ENCODE results near the gene HOTAIR.

Gene HOTAIR

GRCh38 chr12:53955776-53956250 is 18.9 kb downstream of the HOTAIR start:
- DNase-seq, result no peak

GRCh38 chr12:53955036-53955775 is 19.5 kb downstream of the HOTAIR start:
- DNase-seq, result no peak

- DNase-seq, result no peak
Measured at GRCh38 chr12:53954694-53955035, 20.1 kb downstream of the HOTAIR start, which contains the start of gene HOXC12. TSS of gene HOXC12 (plus strand) at chr12:53954903. CDS start at chr12:53954930, 27 bp downstream.

GRCh38 chr12:53953831-53954693 is 20.7 kb downstream of the HOTAIR start:
- no peak for DNase-seq

- DNase-seq, result no peak
Measured at GRCh38 chr12:53952871-53953734, 21.7 kb downstream of the HOTAIR start.

GRCh38 chr12:53952335-53952694 is 22.4 kb downstream of the HOTAIR start:
- DNase-seq, result no peak

- DNase-seq, result no peak
Measured at GRCh38 chr12:53951577-53952334, 23.0 kb downstream of the HOTAIR start.

GRCh38 chr12:53950789-53951576 is 23.8 kb downstream of the HOTAIR start:
- no peak for DNase-seq

GRCh38 chr12:53950437-53950773 is 24.3 kb downstream of the HOTAIR start:
- no peak for DNase-seq

GRCh38 chr12:53949631-53950436 is 24.9 kb downstream of the HOTAIR start:
- no peak for DNase-seq

GRCh38 chr12:53948650-53949593 is 25.8 kb downstream of the HOTAIR start:
- DNase-seq, result no peak

GRCh38 chr12:53947743-53948142 is 27.0 kb downstream of the HOTAIR start:
- DNase-seq, result no peak

- no peak for DNase-seq
Measured at GRCh38 chr12:53944907-53945847, 29.6 kb downstream of the HOTAIR start.

GRCh38 chr12:53944209-53944608 is 30.5 kb downstream of the HOTAIR start:
- no peak for DNase-seq

GRCh38 chr12:53942467-53942997 is 32.2 kb downstream of the HOTAIR start:
- DNase-seq, result no peak

- DNase-seq, result no peak
Measured at GRCh38 chr12:53941750-53942149, 33.0 kb downstream of the HOTAIR start.

GRCh38 chr12:53941187-53941586 is 33.6 kb downstream of the HOTAIR start:
- no peak for DNase-seq

- DNase-seq, result no peak
Measured at GRCh38 chr12:53940443-53941014, 34.2 kb downstream of the HOTAIR start.
